CD14-positive monocyte (primary cell): ENCODE measurements around the gene MND1. TPM values are rescaled to one million over a fixed set of nuclear protein-coding genes. Genes with fewer than 3 reads are reported as not detected.

Experiments
- DNase-seq, 3 donors: peaks; one replicate each; pipeline ENCODE4 v3.0.0-alpha.2; 2011 to 2022
- H2AFZ ChIP-seq: 2 replicates; pipeline ENCODE4 v1.6.0; 2012; ENCODE audit warnings: mild to moderate bottlenecking, low read depth, low read length, inconsistent platforms; ENCODE audit not compliant: insufficient read depth, poor library complexity, severe bottlenecking
- H3K27ac ChIP-seq, 2 donors: 1 replicate in 1 of 2; 2 replicates in 1 of 2; pipeline ENCODE4 v1.5.1; 2012 to 2013; ENCODE audit warnings: low read length in 2 of 2, control low read depth in 1 of 2, inconsistent platforms in 1 of 2, low read depth in 1 of 2, mild to moderate bottlenecking in 1 of 2
- H3K27me3 ChIP-seq, 2 donors: one replicate each; pipeline versions ENCODE4 v1.6.0 to v1.6.1; 2011 to 2013; ENCODE audit warnings: low read length in 2 of 2; ENCODE audit not compliant: control insufficient read depth in 2 of 2, insufficient read depth in 2 of 2
- H3K36me3 ChIP-seq, 2 donors: replicated peaks in 1 of 2; 1 replicate in 1 of 2; 2 replicates in 1 of 2; pipeline versions ENCODE4 v1.5.1 to v1.6.1; 2012 to 2013; ENCODE audit warnings: low read length in 2 of 2, control low read depth in 1 of 2, inconsistent platforms in 1 of 2, mild to moderate bottlenecking in 1 of 2; ENCODE audit not compliant: insufficient read depth in 2 of 2, control insufficient read depth in 1 of 2
- H3K4me1 ChIP-seq, 2 donors: 1 replicate in 1 of 2; 2 replicates in 1 of 2; pipeline versions ENCODE4 v1.5.1 to v1.6.1; 2012 to 2013; ENCODE audit warnings: low read length in 2 of 2, control low read depth in 1 of 2, inconsistent platforms in 1 of 2, mild to moderate bottlenecking in 1 of 2, moderate library complexity in 1 of 2; ENCODE audit not compliant: insufficient read depth in 2 of 2, control insufficient read depth in 1 of 2
- H3K4me2 ChIP-seq: replicated peaks from 2 replicates; pipeline ENCODE3; 2012; ENCODE audit warnings: low read length, moderate library complexity, mild to moderate bottlenecking; ENCODE audit not compliant: poor library complexity, severe bottlenecking; ENCODE audit errors: extremely low read depth
- H3K4me3 ChIP-seq, 3 experiments: fragments of 200-600 bp in 1 of 3; sonication (generic) in 1 of 3; replicated peaks in 1 of 3; 1 replicate in 2 of 3; 2 replicates in 1 of 3; pipeline ENCODE4 v1.5.1; 2011 to 2013; ENCODE audit warnings: low read length in 3 of 3, mild to moderate bottlenecking in 3 of 3, control low read depth in 2 of 3, low read depth in 2 of 3, inconsistent platforms in 1 of 3, moderate library complexity in 1 of 3
- H3K79me2 ChIP-seq: 2 replicates; pipeline ENCODE4 v1.6.0; 2012; ENCODE audit warnings: mild to moderate bottlenecking, control low read depth, inconsistent platforms, low read length, moderate library complexity; ENCODE audit not compliant: insufficient read depth
- H3K9ac ChIP-seq: 2 replicates; pipeline ENCODE4 v1.6.0; 2017; ENCODE audit warnings: low read length, mild to moderate bottlenecking; ENCODE audit not compliant: insufficient read depth, poor library complexity, severe bottlenecking
- H3K9me3 ChIP-seq, 2 donors: replicated peaks in 1 of 2; 1 replicate in 1 of 2; 2 replicates in 1 of 2; pipeline versions ENCODE4 v1.5.1 to v1.6.1; 2012 to 2013; ENCODE audit warnings: low read length in 2 of 2, control low read depth in 1 of 2; ENCODE audit not compliant: control insufficient read depth in 1 of 2, insufficient read depth in 1 of 2
- H4K20me1 ChIP-seq: 2 replicates; pipeline ENCODE4 v1.6.0; 2012; ENCODE audit warnings: mild to moderate bottlenecking, low read length, control low read depth, moderate library complexity; ENCODE audit not compliant: insufficient read depth
- H3K27ac Mint-ChIP-seq, 7 donors: one replicate each; pipeline ENCODE4 v1.8.0; 2020; ENCODE audit warnings: mild to moderate bottlenecking in 7 of 7, mixed read lengths in 7 of 7, moderate library complexity in 6 of 7, inconsistent platforms in 2 of 7
- H3K27me3 Mint-ChIP-seq, 3 donors: one replicate each; pipeline ENCODE4 v1.8.0; 2021 to 2022; ENCODE audit warnings: low read depth in 3 of 3, mild to moderate bottlenecking in 3 of 3, mixed read lengths in 3 of 3, moderate library complexity in 3 of 3, inconsistent platforms in 1 of 3
- H3K36me3 Mint-ChIP-seq, 2 donors: one replicate each; pipeline ENCODE4 v1.8.0; 2020; ENCODE audit warnings: mixed read lengths in 2 of 2, inconsistent platforms in 1 of 2, mild to moderate bottlenecking in 1 of 2
- H3K4me1 Mint-ChIP-seq: one replicate; pipeline ENCODE4 v1.8.0; 2020; ENCODE audit warnings: mild to moderate bottlenecking, mixed read lengths
- H3K4me3 Mint-ChIP-seq, 2 donors: one replicate each; pipeline ENCODE4 v1.8.0; 2020; ENCODE audit warnings: mild to moderate bottlenecking in 2 of 2, mixed read lengths in 2 of 2, moderate library complexity in 1 of 2
- H3K9me3 Mint-ChIP-seq, 7 donors: one replicate each; pipeline ENCODE4 v1.8.0; 2020 to 2022; ENCODE audit warnings: mixed read lengths in 7 of 7, mild to moderate bottlenecking in 6 of 7, moderate library complexity in 6 of 7, inconsistent platforms in 2 of 7
- CTCF ChIP-seq: fragments of 200-600 bp; IDR thresholded peaks from one replicate; pipeline ENCODE4 v1.8.0; 2022; ENCODE audit warnings: antibody characterized with exemption, mild to moderate bottlenecking
- WGBS: methylation state at CpG from one replicate; pipeline ENCODE4 v1.1.5; 2013; ENCODE audit warnings: missing lambda C conversion rate; ENCODE audit not compliant: insufficient coverage; 5-methylcytosine and 5-hydroxymethylcytosine counted together
- intact Hi-C, 2 donors: fragments of 100-400 bp; cut with micrococcal nuclease; formaldehyde crosslinking; loops; one replicate each; pipeline versions ENCODE4 v1.15.0 to v1.15.1; 2023
- polyA plus RNA-seq, 3 donors: library from polyadenylated mRNA; depleted of rRNA in 1 of 3; unstranded in 2 of 3; stranded (reverse) in 1 of 3; fragments of 300-500 nt in 2 of 3; fragments of >200 nt in 1 of 3; fragmentation: Illumina TruSeq in 2 of 3; gene quantifications; 1 replicate in 2 of 3; 2 replicates in 1 of 3; pipeline ENCODE4 v1.2.3, GENCODE V29; 2012 to 2021

MND1 gene
- polyA plus RNA-seq, 3 donors, result not detected

- peaks cover 13 to 22% of the 10 kb centered on the region in 2 donors for H3K4me1 ChIP-seq
- H3K4me1 Mint-ChIP-seq, result peaks cover 26% of the 10 kb centered on the region
Observed at GRCh38 chr4:153440475-153440874, 96.0 kb downstream of the MND1 start.

DNA sequence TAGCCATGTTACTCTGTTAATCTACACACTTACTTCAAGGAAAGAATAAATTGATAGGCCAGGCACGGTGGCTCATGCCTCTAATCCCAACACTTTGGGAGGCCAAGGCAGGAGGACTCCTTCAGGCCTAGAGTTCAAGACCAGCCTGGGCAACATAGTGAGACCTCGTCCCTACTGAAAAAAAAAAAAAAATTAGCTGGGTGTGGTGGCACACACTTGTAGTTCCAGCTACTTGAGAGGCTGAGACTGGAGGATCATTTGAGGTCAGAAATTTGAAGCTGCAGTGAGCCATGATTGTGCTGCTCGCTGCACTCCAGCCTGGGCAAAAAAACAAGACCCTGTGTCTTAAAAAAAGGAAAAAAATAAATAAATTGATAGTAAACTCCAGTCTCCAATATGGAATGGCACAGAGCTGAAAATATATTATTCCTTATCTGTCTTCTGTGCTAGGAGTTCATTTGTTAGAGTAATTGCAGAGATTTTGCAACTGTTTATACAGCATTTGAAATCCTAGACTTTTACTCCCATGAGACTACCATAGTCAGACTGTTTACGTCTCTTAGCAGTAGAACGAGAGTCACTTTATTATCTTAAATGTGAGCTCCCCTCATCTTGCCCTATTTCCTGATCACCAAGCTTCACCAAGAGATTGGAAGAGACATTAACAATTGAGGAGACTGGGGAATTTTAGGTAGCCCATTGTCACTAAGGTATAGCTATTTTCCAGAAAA lies 102.9 kb downstream of the MND1 start:
- Histone ChIP-seq H3K9me3 (no peaks in the 10 kb centered on the region), H3K27ac (no peak overlapping the region), H3K4me1 (peaks cover 31 to 34% of the 10 kb centered on the region in 2 donors), H3K4me2 (no peak overlapping the region), H3K27me3 (no peaks in the 10 kb centered on the region), H3K79me2 (no peaks in the 10 kb centered on the region), H3K4me3 (no peak overlapping the region), H2AFZ (no peak overlapping the region), H4K20me1 (no peaks in the 10 kb centered on the region), H3K9ac (no peak overlapping the region), H3K36me3 (no peaks in the 10 kb centered on the region)
- DNase-seq, result no peak
- H3K4me3 Mint-ChIP-seq, result no peak overlapping the region
- peaks cover 0 to 2% (median 0%) of the 10 kb centered on the region in 7 donors for H3K9me3 Mint-ChIP-seq
- TF ChIP-seq CTCF, result no peak
- no peak overlapping the region for H3K27ac Mint-ChIP-seq
- intact Hi-C loops, result no loop called here
- H3K27me3 Mint-ChIP-seq, result peaks cover 2 to 3% (median 2%) of the 10 kb centered on the region in 3 donors
- no CpG with 5 or more reads among the region's 5 CpGs for WGBS
- no peaks in the 10 kb centered on the region for H3K36me3 Mint-ChIP-seq
- H3K4me1 Mint-ChIP-seq, result peaks cover 29% of the 10 kb centered on the region

More at GRCh38 chr4:153440475-153440874, 96.0 kb downstream of the MND1 start:
- Histone ChIP-seq H2AFZ (no peak overlapping the region), H3K4me3 (no peak overlapping the region), H3K9me3 (no peaks in the 10 kb centered on the region), H3K79me2 (no peaks in the 10 kb centered on the region), H3K27ac (no peak overlapping the region), H4K20me1 (no peaks in the 10 kb centered on the region), H3K27me3 (no peaks in the 10 kb centered on the region), H3K4me2 (no peak overlapping the region), H3K36me3 (no peaks in the 10 kb centered on the region), H3K9ac (no peak overlapping the region)
- Mint-ChIP-seq H3K4me3 (no peak overlapping the region), H3K36me3 (no peaks in the 10 kb centered on the region), H3K27ac (peak overlapping the region in 1 of 7 donors; percentile 89), H3K27me3 (peaks cover 0 to 6% (median 1%) of the 10 kb centered on the region in 3 donors), H3K9me3 (no peaks in the 10 kb centered on the region)
- peak in 1 of 3 donors; percentile 10 for DNase-seq
- intact Hi-C loops, result no loop called here
- 0% methylated on average over 1 of the region's 6 CpGs for WGBS
- TF ChIP-seq CTCF, result no peak
